Natural killer cell (primary cell): ENCODE measurements around the gene SPRN. TPM values are rescaled to one million over a fixed set of nuclear protein-coding genes. Genes with fewer than 3 reads are reported as not detected.
"Not testable (repeated sequence)": the region's sequence is repeated elsewhere in the genome, so short reads cannot be mapped to it uniquely, and the experiment has no call there.

ENCODE experiments used
- ATAC-seq, 3 donors: fragments of 150-1000 bp in 2 of 3; fragments of 200-7000 bp in 1 of 3; cut with Tn5 transposase; 1 replicate in 1 of 3; 2 replicates in 2 of 3; pipeline ENCODE4 v1.10.0; 2021; ENCODE audit warnings: mild to moderate bottlenecking in 2 of 3, moderate library complexity in 2 of 3
- DNase-seq, 2 donors: peaks; one replicate each; pipeline versions ENCODE4 v3.0.0 to v3.0.0-alpha.2; 2013 to 2021; ENCODE audit warnings: mixed read lengths in 1 of 2
- H3K27ac ChIP-seq: one replicate; pipeline ENCODE4 v1.5.1; 2013; ENCODE audit warnings: mild to moderate bottlenecking, low read length
- H3K27me3 ChIP-seq: one replicate; pipeline ENCODE4 v1.6.1; 2013; ENCODE audit warnings: low read length; ENCODE audit not compliant: control insufficient read depth, insufficient read depth
- H3K36me3 ChIP-seq: one replicate; pipeline ENCODE4 v1.6.1; 2013; ENCODE audit warnings: low read length; ENCODE audit not compliant: control insufficient read depth, insufficient read depth
- H3K4me1 ChIP-seq: one replicate; pipeline ENCODE4 v1.6.1; 2013; ENCODE audit warnings: low read length; ENCODE audit not compliant: control insufficient read depth, insufficient read depth
- H3K4me3 ChIP-seq: one replicate; pipeline ENCODE4 v1.5.1; 2013; ENCODE audit warnings: low read length
- H3K9me3 ChIP-seq: one replicate; pipeline ENCODE4 v1.6.1; 2013; ENCODE audit warnings: low read length; ENCODE audit not compliant: control insufficient read depth, insufficient read depth
- H3K27ac Mint-ChIP-seq, 2 donors: one replicate each; pipeline ENCODE4 v1.8.0; 2022; ENCODE audit warnings: mild to moderate bottlenecking in 2 of 2, mixed read lengths in 2 of 2, moderate library complexity in 1 of 2
- H3K27me3 Mint-ChIP-seq, 2 donors: one replicate each; pipeline ENCODE4 v1.8.0; 2022; ENCODE audit warnings: low read depth in 2 of 2, mixed read lengths in 2 of 2
- H3K36me3 Mint-ChIP-seq: one replicate; pipeline ENCODE4 v1.8.0; 2022; ENCODE audit warnings: mixed read lengths
- H3K4me1 Mint-ChIP-seq, 2 donors: one replicate each; pipeline ENCODE4 v1.8.0; 2022; ENCODE audit warnings: mixed read lengths in 2 of 2
- H3K4me3 Mint-ChIP-seq: one replicate; pipeline ENCODE4 v1.8.0; 2022; ENCODE audit warnings: mild to moderate bottlenecking, moderate library complexity, mixed read lengths
- H3K9me3 Mint-ChIP-seq, 2 donors: one replicate each; pipeline ENCODE4 v1.8.0; 2022; ENCODE audit warnings: mixed read lengths in 2 of 2
- CTCF ChIP-seq: fragments of 200-600 bp; IDR thresholded peaks from one replicate; pipeline ENCODE4 v1.8.0; 2022; ENCODE audit warnings: antibody characterized with exemption
- WGBS: methylation state at CpG from one replicate; pipeline ENCODE4 v1.1.7; 2013; ENCODE audit warnings: missing lambda C conversion rate; ENCODE audit not compliant: insufficient coverage; 5-methylcytosine and 5-hydroxymethylcytosine counted together
- intact Hi-C: fragments of 100-400 bp; cut with micrococcal nuclease; formaldehyde crosslinking; loops from one replicate; pipeline ENCODE4 v1.14.2; 2022
- total RNA-seq, 4 donors: library from RNA; stranded (reverse); fragments of 120-200 nt in 1 of 4; gene quantifications; one replicate each; pipeline versions ENCODE4 v1.2.3 to v1.2.4, GENCODE V29; 2013 to 2022

Gene SPRN
- total RNA-seq, 3 donors from 2014 or later (not counting 1 experiment from before 2014, with no cell fraction given): not detected

GRCh38 chr10:133471300-133472109, 47.1 kb upstream of the SPRN start:
- H3K4me1 Mint-ChIP-seq: peaks cover 19 to 35% of the 10 kb centered on the region in 2 donors
- no peak for ATAC-seq
- DNase-seq: no peak
- H3K27me3 Mint-ChIP-seq: no peaks in the 10 kb centered on the region
- peaks cover 7% of the 10 kb centered on the region for H3K36me3 Mint-ChIP-seq
- no peaks in the 10 kb centered on the region for H3K9me3 Mint-ChIP-seq
- H3K27ac Mint-ChIP-seq: no peak overlapping the region
- H3K27ac ChIP-seq: no peak overlapping the region
- no peak overlapping the region for H3K4me3 Mint-ChIP-seq
- no peak for TF ChIP-seq CTCF
- H3K36me3 ChIP-seq: no peaks in the 10 kb centered on the region
- intact Hi-C loops: no loop called here
- peaks cover 34% of the 10 kb centered on the region for H3K4me1 ChIP-seq
- 87% methylated on average over 7 of the region's 7 CpGs for WGBS
- no peak overlapping the region for H3K4me3 ChIP-seq
- H3K27me3 ChIP-seq: no peaks in the 10 kb centered on the region
- no peaks in the 10 kb centered on the region for H3K9me3 ChIP-seq

DNA sequence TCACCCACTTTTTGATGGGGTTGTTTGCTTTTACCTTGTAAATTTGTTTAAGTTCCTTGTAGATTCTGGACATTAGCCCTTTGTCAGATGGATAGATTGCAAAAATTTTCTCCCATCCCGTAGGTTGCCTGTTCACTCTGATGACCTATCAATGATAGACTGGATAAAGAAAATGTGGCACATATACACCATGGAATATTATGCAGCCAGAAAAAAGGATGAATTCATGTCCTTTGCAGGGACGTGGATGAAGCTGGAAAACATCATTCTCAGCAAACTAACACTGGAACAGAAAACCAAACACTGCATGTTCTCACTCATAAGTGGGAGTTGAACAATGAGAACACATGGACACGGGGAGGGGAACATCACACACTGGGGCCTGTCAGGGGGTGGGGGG, 44.8 kb upstream of the SPRN start:
- DNase-seq, H3K27ac ChIP-seq, H3K36me3 ChIP-seq, H3K27me3 ChIP-seq, H3K27ac Mint-ChIP-seq, H3K36me3 Mint-ChIP-seq, H3K4me3 Mint-ChIP-seq, ATAC-seq, intact Hi-C loops, H3K9me3 ChIP-seq, H3K9me3 Mint-ChIP-seq, H3K27me3 Mint-ChIP-seq, H3K4me3 ChIP-seq: not testable (repeated sequence)
- WGBS: 96% methylated on average over 3 of the region's 3 CpGs
- peaks cover 11% of the 10 kb centered on the region for H3K4me1 ChIP-seq
- H3K4me1 Mint-ChIP-seq: peaks cover 6 to 12% of the 10 kb centered on the region in 2 donors

- 91% methylated on average over 17 of the region's 17 CpGs for WGBS
- DNase-seq (no peak), ATAC-seq (no peak)
- no peaks in the 10 kb centered on the region for H3K9me3 ChIP-seq
- no peak overlapping the region for H3K27ac ChIP-seq
- Mint-ChIP-seq H3K27me3 (no peaks in the 10 kb centered on the region), H3K36me3 (peaks cover 7% of the 10 kb centered on the region), H3K27ac (no peak overlapping the region), H3K4me1 (no peaks in the 10 kb centered on the region), H3K9me3 (no peaks in the 10 kb centered on the region), H3K4me3 (no peak overlapping the region)
- H3K4me3 ChIP-seq: no peak overlapping the region
- H3K36me3 ChIP-seq: no peaks in the 10 kb centered on the region
- no peak for TF ChIP-seq CTCF
- intact Hi-C loops: no loop called here
- no peaks in the 10 kb centered on the region for H3K27me3 ChIP-seq
- H3K4me1 ChIP-seq: no peaks in the 10 kb centered on the region
Measured at GRCh38 chr10:133467286-133467911, 43.0 kb upstream of the SPRN start.

GRCh38 chr10:133466683-133467275, 42.4 kb upstream of the SPRN start:
- Histone ChIP-seq H3K4me1 (no peaks in the 10 kb centered on the region), H3K27ac (no peak overlapping the region), H3K4me3 (no peak overlapping the region), H3K9me3 (no peaks in the 10 kb centered on the region), H3K27me3 (no peaks in the 10 kb centered on the region), H3K36me3 (no peaks in the 10 kb centered on the region)
- no peak overlapping the region for H3K4me3 Mint-ChIP-seq
- no peaks in the 10 kb centered on the region for H3K27me3 Mint-ChIP-seq
- ATAC-seq (no peak), DNase-seq (no peak)
- no peak overlapping the region for H3K27ac Mint-ChIP-seq
- H3K4me1 Mint-ChIP-seq: no peaks in the 10 kb centered on the region
- intact Hi-C loops: no loop called here
- no peaks in the 10 kb centered on the region for H3K9me3 Mint-ChIP-seq
- peaks cover 7% of the 10 kb centered on the region for H3K36me3 Mint-ChIP-seq
- 94% methylated on average over 7 of the region's 7 CpGs for WGBS
- no peak for TF ChIP-seq CTCF
